Ascending aorta (tissue), 2 donors: ENCODE data around the gene TJAP1. TPM values are rescaled to one million over a fixed set of nuclear protein-coding genes. Genes with fewer than 3 reads are reported as not detected.

Source experiments
- DNase-seq, 2 donors: peaks; one replicate each; pipeline ENCODE4 v3.0.0-alpha.2; 2019; ENCODE audit warnings: low spot score in 2 of 2
- H3K27ac ChIP-seq, 2 donors: fragments of 200-600 bp; sonication (generic); one replicate each; pipeline ENCODE4 v1.5.1; 2016 to 2017; ENCODE audit warnings: mild to moderate bottlenecking in 1 of 2
- H3K27me3 ChIP-seq: fragments of 200-600 bp; sonication (generic); one replicate; pipeline ENCODE4 v1.5.1; 2017
- H3K36me3 ChIP-seq, 2 donors: fragments of 200-600 bp; sonication (generic); one replicate each; pipeline ENCODE4 v1.5.1; 2016
- H3K4me1 ChIP-seq, 2 donors: fragments of 200-600 bp; sonication (generic); one replicate each; pipeline ENCODE4 v1.5.1; 2016 to 2017; ENCODE audit warnings: mild to moderate bottlenecking in 1 of 2
- H3K4me3 ChIP-seq, 2 donors: fragments of 200-600 bp; sonication (generic); one replicate each; pipeline ENCODE4 v1.5.1; 2016 to 2017; ENCODE audit warnings: mild to moderate bottlenecking in 1 of 2
- H3K9me3 ChIP-seq, 2 donors: fragments of 200-600 bp; sonication (generic); one replicate each; pipeline ENCODE4 v1.5.1; 2016
- intact Hi-C: fragments of 100-400 bp; cut with DNase I; formaldehyde crosslinking; loops from one replicate; pipeline ENCODE4 v1.15.1; 2023
- total RNA-seq: library from RNA; depleted of rRNA; stranded (reverse); fragments of >200 nt; gene quantifications from one replicate; pipeline ENCODE4 v1.1.0, GENCODE V29; 2016
- TF ChIP-seq, protein P1 (sequence below), 3 experiments: fragments of 200-600 bp in 2 of 3; fragments of 450-650 bp in 1 of 3; sonication (generic) in 2 of 3; IDR thresholded peaks; one replicate each; pipeline ENCODE4 v1.5.1; 2016 to 2019; ENCODE audit warnings: antibody characterized with exemption in 3 of 3, mild to moderate bottlenecking in 1 of 3, moderate library complexity in 1 of 3

Gene TJAP1, protein sequence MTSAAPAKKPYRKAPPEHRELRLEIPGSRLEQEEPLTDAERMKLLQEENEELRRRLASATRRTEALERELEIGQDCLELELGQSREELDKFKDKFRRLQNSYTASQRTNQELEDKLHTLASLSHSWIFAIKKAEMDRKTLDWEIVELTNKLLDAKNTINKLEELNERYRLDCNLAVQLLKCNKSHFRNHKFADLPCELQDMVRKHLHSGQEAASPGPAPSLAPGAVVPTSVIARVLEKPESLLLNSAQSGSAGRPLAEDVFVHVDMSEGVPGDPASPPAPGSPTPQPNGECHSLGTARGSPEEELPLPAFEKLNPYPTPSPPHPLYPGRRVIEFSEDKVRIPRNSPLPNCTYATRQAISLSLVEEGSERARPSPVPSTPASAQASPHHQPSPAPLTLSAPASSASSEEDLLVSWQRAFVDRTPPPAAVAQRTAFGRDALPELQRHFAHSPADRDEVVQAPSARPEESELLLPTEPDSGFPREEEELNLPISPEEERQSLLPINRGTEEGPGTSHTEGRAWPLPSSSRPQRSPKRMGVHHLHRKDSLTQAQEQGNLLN
- 71.6 TPM for total RNA-seq

DNA sequence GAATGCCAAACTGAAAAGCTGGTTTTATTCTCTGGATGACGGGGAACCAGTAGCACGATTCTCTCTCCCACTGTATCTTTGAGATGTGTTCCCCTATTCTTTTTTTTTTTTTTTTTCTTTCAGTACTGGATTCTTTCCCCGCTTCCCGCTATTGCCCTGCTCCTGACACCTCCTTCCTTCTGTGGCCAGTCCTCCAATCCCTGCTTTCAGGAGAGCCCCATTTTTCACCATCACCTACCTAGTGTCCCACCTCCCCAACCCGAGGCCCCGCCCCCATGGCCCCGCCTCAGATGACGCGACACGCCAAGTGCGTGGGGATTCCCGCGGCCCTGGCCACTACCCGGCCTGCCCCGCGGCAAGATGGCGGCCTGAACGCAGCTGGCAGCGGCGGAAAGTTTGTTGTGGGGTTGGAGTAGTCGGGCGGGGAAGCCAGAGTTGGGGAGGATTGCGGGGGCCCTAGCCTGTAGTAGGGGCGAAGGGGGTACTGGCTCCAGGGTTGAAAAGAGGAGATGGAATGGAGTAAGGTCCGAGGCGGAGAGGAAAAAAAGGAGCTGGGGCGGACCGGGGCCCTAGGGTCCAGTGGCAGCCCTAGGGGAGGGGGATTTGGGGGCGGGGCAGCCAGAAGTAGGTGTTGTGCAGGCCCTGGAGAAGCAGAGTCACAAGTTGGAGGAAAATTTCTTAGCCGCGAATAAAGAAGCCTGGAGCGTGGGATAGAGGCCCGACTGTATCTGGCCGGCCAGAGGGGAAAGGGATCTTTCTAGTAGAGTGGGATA, at the start of gene TJAP1:
TSS of gene TJAP1 (plus strand) at position 336 of the 773 bp plus-strand sequence. CDS start 21,432 bp downstream, outside the sequence.
- H3K4me3 ChIP-seq = peak within 1 kb of the TSS; percentile 65 to 99
- intact Hi-C loops = loop anchor here (1.0 to 2.0 kb wide), 2 partner anchors 39 to 50 kb away; partner anchors contain the start of genes ABCC10, POLR1C and YIPF3
- H3K36me3 ChIP-seq = no peaks in the 10 kb centered on the region
- H3K27me3 ChIP-seq = no peaks in the 10 kb centered on the region
- peaks cover 10 to 11% of the 10 kb centered on the region in 2 donors for H3K4me1 ChIP-seq
- H3K27ac ChIP-seq = peak within 1 kb of the TSS; percentile 37 to 76
- no peaks in the 10 kb centered on the region for H3K9me3 ChIP-seq
- TF ChIP-seq, protein P1, sequence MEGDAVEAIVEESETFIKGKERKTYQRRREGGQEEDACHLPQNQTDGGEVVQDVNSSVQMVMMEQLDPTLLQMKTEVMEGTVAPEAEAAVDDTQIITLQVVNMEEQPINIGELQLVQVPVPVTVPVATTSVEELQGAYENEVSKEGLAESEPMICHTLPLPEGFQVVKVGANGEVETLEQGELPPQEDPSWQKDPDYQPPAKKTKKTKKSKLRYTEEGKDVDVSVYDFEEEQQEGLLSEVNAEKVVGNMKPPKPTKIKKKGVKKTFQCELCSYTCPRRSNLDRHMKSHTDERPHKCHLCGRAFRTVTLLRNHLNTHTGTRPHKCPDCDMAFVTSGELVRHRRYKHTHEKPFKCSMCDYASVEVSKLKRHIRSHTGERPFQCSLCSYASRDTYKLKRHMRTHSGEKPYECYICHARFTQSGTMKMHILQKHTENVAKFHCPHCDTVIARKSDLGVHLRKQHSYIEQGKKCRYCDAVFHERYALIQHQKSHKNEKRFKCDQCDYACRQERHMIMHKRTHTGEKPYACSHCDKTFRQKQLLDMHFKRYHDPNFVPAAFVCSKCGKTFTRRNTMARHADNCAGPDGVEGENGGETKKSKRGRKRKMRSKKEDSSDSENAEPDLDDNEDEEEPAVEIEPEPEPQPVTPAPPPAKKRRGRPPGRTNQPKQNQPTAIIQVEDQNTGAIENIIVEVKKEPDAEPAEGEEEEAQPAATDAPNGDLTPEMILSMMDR (IDR thresholded peaks at IDR 0.05) = no peak
- DNase-seq = peak; percentile 70 to 95

DNA sequence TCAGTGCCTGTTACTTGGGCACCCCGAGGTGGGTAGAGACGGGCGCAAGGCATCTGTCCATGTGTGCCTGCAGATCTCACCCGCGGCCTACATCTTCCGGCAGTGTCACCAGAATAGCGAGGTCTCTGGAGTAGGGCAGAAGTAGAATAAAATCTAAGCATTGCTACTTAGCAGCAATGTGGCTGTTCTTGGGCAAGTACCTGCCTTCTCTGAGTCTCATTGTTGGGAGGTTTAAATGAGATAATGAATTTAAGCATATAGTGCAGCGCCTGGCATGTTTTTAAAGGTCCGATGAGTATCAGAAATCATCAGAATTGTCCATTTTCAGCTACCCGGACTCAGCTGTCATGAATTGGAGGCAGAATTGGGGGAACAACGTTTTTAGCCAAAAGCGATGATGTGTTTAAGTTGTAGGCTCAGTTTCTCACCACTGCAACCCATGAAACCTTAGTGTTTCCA, 49.2 kb upstream of the TJAP1 start:
- H3K36me3 ChIP-seq = peaks cover 6 to 8% of the 10 kb centered on the region in 2 donors
- TF ChIP-seq, protein P1 (IDR thresholded peaks at IDR 0.05) = no peak
- H3K4me1 ChIP-seq = peaks cover 3 to 17% of the 10 kb centered on the region in 2 donors
- peak overlapping the region; percentile 79 to 89 for H3K4me3 ChIP-seq
- peak overlapping the region; percentile 80 to 87 for H3K27ac ChIP-seq
- no peaks in the 10 kb centered on the region for H3K27me3 ChIP-seq
- DNase-seq = peak in 1 of 2 donors; percentile 62
- no peaks in the 10 kb centered on the region for H3K9me3 ChIP-seq
- intact Hi-C loops = no loop called here

DNA sequence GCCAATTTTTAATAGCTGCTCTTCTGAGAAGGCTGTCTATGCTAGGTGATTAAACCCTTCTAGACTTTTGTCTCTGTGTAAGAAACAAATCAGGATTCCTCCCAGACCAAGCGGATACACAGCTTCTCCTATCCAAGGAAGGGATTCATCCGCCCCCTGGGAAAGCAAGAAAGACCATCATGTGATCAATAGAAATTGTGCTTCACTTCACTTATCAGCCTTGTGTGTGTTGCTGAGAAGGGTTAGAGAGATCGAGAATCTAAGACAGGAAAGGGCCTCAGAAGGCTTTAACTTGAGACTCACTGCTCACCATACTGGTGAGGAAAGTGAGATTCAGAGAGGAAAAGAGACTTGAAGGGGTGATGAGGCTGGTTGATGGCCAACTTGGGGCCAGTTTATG, 48.5 kb upstream of the TJAP1 start:
- TF ChIP-seq, protein P1 (IDR thresholded peaks at IDR 0.05) = no peak
- H3K27ac ChIP-seq = peak overlapping the region in 1 of 2 donors; percentile 80
- no peak for DNase-seq
- peak overlapping the region; percentile 79 to 89 for H3K4me3 ChIP-seq
- peaks cover 3 to 17% of the 10 kb centered on the region in 2 donors for H3K4me1 ChIP-seq
- no peaks in the 10 kb centered on the region for H3K9me3 ChIP-seq
- H3K36me3 ChIP-seq = peaks cover 6 to 8% of the 10 kb centered on the region in 2 donors
- intact Hi-C loops = no loop called here
- no peaks in the 10 kb centered on the region for H3K27me3 ChIP-seq

DNA sequence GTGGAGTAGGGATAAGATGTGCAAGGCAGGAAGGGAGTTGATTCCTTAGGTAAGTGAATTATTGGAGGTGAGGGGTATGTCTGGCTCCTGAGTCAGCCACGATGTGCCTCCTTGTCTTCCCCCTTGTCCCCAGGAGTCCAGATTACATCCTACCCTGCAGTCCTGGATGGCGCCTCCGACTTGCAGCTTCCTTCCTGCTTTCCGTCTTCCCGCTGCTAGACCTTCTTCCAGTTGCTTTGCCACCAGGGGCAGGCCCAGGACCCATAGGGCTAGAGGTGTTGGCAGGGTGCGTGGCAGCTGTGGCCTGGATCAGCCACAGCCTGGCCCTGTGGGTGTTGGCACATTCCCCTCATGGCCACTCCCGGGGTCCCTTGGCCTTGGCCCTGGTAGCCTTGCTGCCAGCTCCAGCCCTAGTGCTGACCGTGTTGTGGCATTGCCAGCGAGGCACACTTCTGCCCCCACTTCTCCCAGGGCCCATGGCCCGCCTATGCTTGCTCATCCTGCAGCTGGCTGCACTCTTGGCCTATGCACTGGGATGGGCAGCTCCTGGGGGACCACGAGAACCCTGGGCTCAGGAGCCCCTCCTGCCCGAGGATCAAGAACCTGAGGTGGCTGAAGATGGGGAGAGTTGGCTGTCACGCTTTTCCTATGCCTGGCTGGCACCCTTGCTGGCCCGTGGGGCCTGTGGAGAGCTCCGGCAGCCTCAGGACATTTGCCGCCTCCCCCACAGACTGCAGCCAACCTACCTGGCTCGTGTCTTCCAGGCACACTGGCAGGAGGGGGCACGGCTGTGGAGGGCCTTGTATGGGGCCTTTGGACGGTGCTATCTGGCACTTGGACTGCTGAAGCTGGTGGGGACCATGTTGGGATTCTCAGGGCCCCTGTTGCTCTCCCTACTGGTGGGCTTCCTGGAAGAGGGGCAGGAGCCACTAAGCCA, 45.1 kb upstream of the TJAP1 start:
- intact Hi-C loops = no loop called here
- Histone ChIP-seq H3K4me1 (peaks cover 3 to 29% of the 10 kb centered on the region in 2 donors), H3K27ac (no peak overlapping the region), H3K9me3 (no peaks in the 10 kb centered on the region), H3K36me3 (peaks cover 12 to 14% of the 10 kb centered on the region in 2 donors), H3K27me3 (no peaks in the 10 kb centered on the region), H3K4me3 (no peak overlapping the region)
- no peak for DNase-seq
- TF ChIP-seq, protein P1 (IDR thresholded peaks at IDR 0.05) = no peak
